ENCODE measurements around the gene SPATA2.
A peak's percentile ranks its signal among the peaks of the same experiment; 100 is the strongest.
"Not testable (repeated sequence)": the region's sequence is repeated elsewhere in the genome, so short reads cannot be mapped to it uniquely, and the experiment has no call there.

The SPATA2 gene

GRCh38 chr20:49901588-49901987 lies 13.7 kb downstream of the SPATA2 start:
- no peak for DNase-seq (ENCODE audit: low read depth)

GRCh38 chr20:49899541-49900383 lies 15.6 kb downstream of the SPATA2 start:
- DNase-seq (ENCODE audit: low read depth): no peak

GRCh38 chr20:49896204-49896603 lies 19.1 kb downstream of the SPATA2 start:
- DNase-seq (ENCODE audit: low read depth): no peak

DNA sequence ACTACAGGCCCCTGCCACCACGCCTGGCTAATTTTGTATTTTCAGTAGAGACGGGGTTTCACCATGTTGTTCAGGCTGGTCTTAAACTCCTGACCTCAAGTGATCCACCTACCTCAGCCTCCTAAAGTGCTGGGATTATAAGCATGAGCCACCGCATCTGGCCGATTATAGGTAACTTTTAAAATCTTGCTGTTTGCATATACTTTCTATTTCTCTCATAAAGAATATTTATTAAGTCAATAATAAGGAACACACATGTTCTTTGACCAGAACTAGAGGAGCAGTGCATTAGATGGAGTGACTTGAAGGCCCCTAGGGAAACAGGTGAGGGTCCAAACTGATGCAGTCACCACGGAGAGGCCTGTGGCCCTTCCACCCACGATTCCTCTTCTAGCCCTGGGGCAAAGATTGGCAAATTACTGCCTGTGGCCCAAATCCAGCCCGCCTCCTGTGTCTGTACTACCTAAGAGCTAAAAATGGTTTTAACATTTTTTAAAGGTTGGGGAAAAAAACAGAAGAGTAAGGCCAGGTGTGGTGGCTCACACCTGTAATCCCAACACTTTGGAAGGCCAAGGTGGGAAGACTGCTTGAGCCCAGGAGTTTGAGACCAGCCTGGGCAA lies 19.7 kb downstream of the SPATA2 start:
- DNase-seq (ENCODE audit: low read depth): not testable (repeated sequence)

- DNase-seq (ENCODE audit: low read depth): no peak
These were observed 21.3 kb downstream of the SPATA2 start for GRCh38 chr20:49894073-49894470.

GRCh38 chr20:49893242-49894072 lies 21.9 kb downstream of the SPATA2 start:
- no peak for DNase-seq (ENCODE audit: low read depth)

DNA sequence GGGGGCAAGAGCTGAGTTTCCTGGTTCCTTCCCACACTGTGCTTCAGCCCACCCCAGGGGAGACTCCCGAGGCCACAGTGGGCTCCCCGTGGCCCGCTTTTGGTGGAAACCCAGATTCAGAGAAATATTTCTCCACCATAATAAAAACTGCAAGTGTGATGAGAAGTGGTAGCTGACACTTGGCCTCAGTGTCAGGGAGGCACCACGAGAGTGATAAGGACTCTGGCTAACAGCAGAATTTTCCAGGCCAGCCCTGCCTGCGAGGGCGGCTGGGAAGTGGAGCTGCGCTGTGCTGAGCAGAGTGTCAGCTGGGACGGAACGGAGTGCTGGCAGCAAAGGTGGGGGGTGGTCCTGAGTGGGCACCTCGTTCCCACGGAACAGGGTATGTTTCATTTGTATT lies 22.5 kb downstream of the SPATA2 start:
- no peak for DNase-seq (ENCODE audit: low read depth)

- DNase-seq (ENCODE audit: low read depth): no peak
These were observed 23.1 kb downstream of the SPATA2 start for GRCh38 chr20:49892260-49892659.

DNA sequence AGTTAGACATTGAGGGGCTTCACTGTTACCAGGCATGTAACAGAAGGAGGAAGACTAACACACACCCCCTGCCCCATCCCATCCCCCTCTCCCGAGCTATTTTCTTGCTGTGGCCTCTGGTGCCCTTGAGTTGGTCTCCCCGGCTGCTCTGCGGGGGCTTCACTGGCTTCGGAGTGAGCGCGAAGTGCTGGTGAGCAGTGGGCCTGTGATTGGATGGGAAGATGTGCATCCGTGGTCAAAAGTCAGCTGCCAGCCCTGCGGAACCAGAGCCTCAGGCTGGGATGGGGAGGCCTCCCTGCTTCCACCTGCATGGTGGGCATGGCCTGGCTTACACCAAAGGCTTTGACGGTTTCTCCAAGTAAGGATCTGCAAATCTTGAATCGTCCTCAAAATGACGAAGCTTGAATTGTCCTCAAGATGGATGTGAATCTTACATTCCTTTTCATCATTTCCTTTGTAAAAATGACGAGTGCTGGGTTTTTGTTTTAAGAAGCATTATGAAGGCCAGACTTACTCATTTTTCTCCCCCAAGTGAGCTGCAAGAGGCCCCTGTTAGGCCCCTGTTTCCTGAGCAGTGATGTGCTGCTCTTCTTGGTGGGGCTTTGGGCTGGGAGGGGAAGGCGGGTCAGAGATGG lies 23.7 kb downstream of the SPATA2 start:
- DNase-seq (ENCODE audit: low read depth): no peak

GRCh38 chr20:49890471-49891361 lies 24.6 kb downstream of the SPATA2 start:
- DNase-seq (ENCODE audit: low read depth): no peak

DNA sequence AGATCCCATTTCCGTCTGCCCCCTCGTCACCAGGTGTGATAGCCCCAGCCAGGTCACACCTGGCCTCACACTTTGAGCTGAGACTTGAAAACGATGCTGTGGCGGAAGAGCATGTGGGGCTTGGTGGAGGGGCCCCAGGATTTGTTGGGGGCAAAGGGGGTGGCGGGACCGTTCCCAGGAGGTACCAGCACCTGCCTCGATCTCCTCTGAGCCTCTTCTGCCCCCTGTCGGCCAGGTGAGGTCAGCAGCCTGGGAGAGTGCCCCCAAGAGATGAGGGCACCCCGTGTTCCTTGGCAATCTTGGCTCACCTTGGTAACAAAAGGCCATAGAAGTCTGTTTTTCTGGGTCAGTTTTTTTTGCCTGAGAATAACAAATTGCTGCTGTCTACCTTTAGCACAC lies 25.4 kb downstream of the SPATA2 start:
- DNase-seq (ENCODE audit: low read depth): no peak

GRCh38 chr20:49889001-49889934 lies 26.1 kb downstream of the SPATA2 start:
- DNase-seq (ENCODE audit: low read depth): no peak

GRCh38 chr20:49888212-49889000 lies 26.9 kb downstream of the SPATA2 start:
- peak; percentile 29 for DNase-seq (ENCODE audit: low read depth)

DNA sequence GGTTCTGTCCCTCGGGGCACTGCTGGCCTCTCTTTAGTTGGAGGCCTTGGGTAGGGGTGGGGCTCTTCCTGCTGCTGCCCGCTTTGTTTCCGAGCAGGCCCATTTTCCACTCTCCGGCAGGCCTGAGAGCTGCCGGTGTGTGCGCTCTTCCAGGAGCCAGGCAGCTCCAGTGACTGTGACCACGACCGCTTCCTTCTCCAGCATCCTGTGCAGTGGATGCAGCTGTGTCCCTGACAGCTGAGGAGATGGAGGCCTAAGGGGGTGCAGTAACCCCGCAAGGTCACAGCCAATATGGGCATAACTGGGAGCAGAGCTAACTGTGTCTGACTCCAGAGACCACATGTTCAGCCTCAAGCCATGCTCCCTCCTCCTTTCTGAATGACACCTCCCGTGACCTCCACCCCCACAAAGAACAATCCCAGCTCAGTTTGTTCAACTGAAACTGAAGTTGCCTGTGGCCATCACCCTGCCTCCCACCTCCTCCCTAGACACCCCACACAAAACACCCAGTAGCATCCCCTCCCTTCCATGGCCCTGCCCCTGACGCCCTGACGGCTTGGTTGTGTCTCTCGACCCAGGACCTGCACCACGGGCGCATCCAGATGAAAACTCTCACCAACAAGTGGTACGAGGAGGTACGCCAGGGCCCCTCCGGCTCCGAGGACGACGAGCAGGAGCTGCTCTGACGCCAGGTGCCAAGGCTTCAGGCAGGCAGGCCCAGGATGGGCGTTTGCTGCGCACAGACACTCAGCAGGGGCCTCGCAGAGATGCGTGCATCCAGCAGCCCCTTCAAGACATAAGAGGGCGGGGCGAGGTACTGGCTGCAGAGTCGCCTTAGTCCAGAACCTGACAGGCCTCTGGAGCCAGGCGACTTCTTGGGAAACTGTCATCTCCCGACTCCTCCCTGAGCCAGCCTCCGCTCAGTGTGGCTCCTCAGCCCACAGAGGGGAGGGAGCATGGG lies 27.8 kb downstream of the SPATA2 start:
- no peak for DNase-seq (ENCODE audit: low read depth)

- DNase-seq (ENCODE audit: low read depth): no peak
These were observed 28.6 kb downstream of the SPATA2 start for GRCh38 chr20:49886571-49887213.

- no peak for DNase-seq (ENCODE audit: low read depth)
These were observed 29.6 kb downstream of the SPATA2 start for GRCh38 chr20:49885558-49886332.
